CD4-positive, alpha-beta memory T cell (primary cell): ENCODE data around the gene SLC22A17. TPM values are rescaled to one million over a fixed set of nuclear protein-coding genes. Genes with fewer than 3 reads are reported as not detected.
"Not testable (repeated sequence)": the region's sequence is repeated elsewhere in the genome, so short reads cannot be mapped to it uniquely, and the experiment has no call there.

Experiments used
- CTCF ChIA-PET: fragments of 350-600 bp; sonication (Branson Sonifier 250); formaldehyde crosslinking; loops from one replicate; lab custom pipeline; 2021; ENCODE audit warnings: inconsistent platforms; ENCODE audit not compliant: partially characterized antibody; lab: Charles Lee
- POLR2A ChIA-PET: fragments of 350-600 bp; sonication (Branson Sonifier 250); formaldehyde crosslinking; loops from one replicate; lab custom pipeline; 2021; ENCODE audit not compliant: partially characterized antibody; lab: Charles Lee
- DNase-seq, 5 donors: peaks; one replicate each; pipeline versions ENCODE4 v3.0.0 to v3.0.0-alpha.2; 2020 to 2022; ENCODE audit warnings: mixed read lengths in 1 of 5
- H3K27ac ChIP-seq: one replicate; pipeline ENCODE4 v1.7.0; 2013; ENCODE audit warnings: low read depth, low read length
- H3K27me3 ChIP-seq: 2 replicates; pipeline ENCODE4 v1.7.0; 2013; ENCODE audit warnings: mild to moderate bottlenecking, low read length, moderate library complexity; ENCODE audit not compliant: insufficient read depth
- H3K36me3 ChIP-seq: 2 replicates; pipeline ENCODE4 v1.7.0; 2013; ENCODE audit warnings: mild to moderate bottlenecking, low read length, moderate library complexity; ENCODE audit not compliant: insufficient read depth
- H3K4me1 ChIP-seq: 2 replicates; pipeline ENCODE4 v1.7.0; 2013; ENCODE audit warnings: mild to moderate bottlenecking, low read length, moderate library complexity; ENCODE audit not compliant: insufficient read depth
- H3K4me3 ChIP-seq, 2 donors: one replicate each; pipeline ENCODE4 v1.7.0; 2013; ENCODE audit warnings: low read length in 2 of 2, mild to moderate bottlenecking in 1 of 2
- H3K9me3 ChIP-seq, 2 donors: one replicate each; pipeline ENCODE4 v1.7.0; 2013; ENCODE audit warnings: low read length in 2 of 2, control low read depth in 1 of 2; ENCODE audit not compliant: control insufficient read depth in 1 of 2
- H3K27ac Mint-ChIP-seq, 7 donors: one replicate each; pipeline ENCODE4 v1.8.0; 2020 to 2021; ENCODE audit warnings: mixed read lengths in 7 of 7, mild to moderate bottlenecking in 6 of 7, inconsistent platforms in 3 of 7, moderate library complexity in 3 of 7
- H3K27me3 Mint-ChIP-seq, 2 donors: one replicate each; pipeline ENCODE4 v1.8.0; 2020 to 2021; ENCODE audit warnings: mixed read lengths in 2 of 2
- H3K36me3 Mint-ChIP-seq, 2 donors: one replicate each; pipeline ENCODE4 v1.8.0; 2020 to 2021; ENCODE audit warnings: mixed read lengths in 2 of 2, inconsistent platforms in 1 of 2, mild to moderate bottlenecking in 1 of 2
- H3K4me1 Mint-ChIP-seq, 4 donors: one replicate each; pipeline ENCODE4 v1.8.0; 2020 to 2021; ENCODE audit warnings: mixed read lengths in 4 of 4, mild to moderate bottlenecking in 1 of 4
- H3K4me3 Mint-ChIP-seq, 8 donors: one replicate each; pipeline ENCODE4 v1.8.0; 2020 to 2021; ENCODE audit warnings: mixed read lengths in 8 of 8, mild to moderate bottlenecking in 7 of 8, moderate library complexity in 6 of 8, inconsistent platforms in 3 of 8
- H3K9me3 Mint-ChIP-seq, 8 donors: one replicate each; pipeline ENCODE4 v1.8.0; 2020 to 2021; ENCODE audit warnings: mixed read lengths in 8 of 8, mild to moderate bottlenecking in 5 of 8, inconsistent platforms in 3 of 8, moderate library complexity in 1 of 8
- intact Hi-C: fragments of 100-400 bp; cut with micrococcal nuclease; formaldehyde crosslinking; loops from one replicate; pipeline ENCODE4 v1.15.1; 2023
- polyA plus RNA-seq, 2 donors: library from polyadenylated mRNA; unstranded; fragments of 300-500 nt; fragmentation: Illumina TruSeq; gene quantifications; one replicate each; pipeline ENCODE4 v1.2.3, GENCODE V29; 2021
- total RNA-seq, 2 experiments: library from RNA; stranded (reverse); gene quantifications; one replicate each; pipeline ENCODE4 v1.2.3, GENCODE V29; 2021

The SLC22A17 gene
- total and polyA plus RNA-seq, 4 experiments from 2014 or later = 2.9 to 21.1 (median 11.9) TPM

GRCh38 chr14:23386266-23386657 lies 33.6 kb upstream of the SLC22A17 start:
- CTCF ChIA-PET = not testable (repeated sequence)

GRCh38 chr14:23385642-23386265 lies 33.1 kb upstream of the SLC22A17 start:
- ChIA-PET POLR2A (no interaction called here), CTCF (interaction anchor here (1.3 kb wide), 1 partner anchor 59 kb away, joined by 3 read pairs; no protein-coding TSS in a partner anchor)
- H3K27me3 Mint-ChIP-seq = peaks cover 4 to 21% of the 10 kb centered on the region in 2 donors
- no peaks in the 10 kb centered on the region for H3K36me3 Mint-ChIP-seq
- Histone ChIP-seq H3K4me1 (no peaks in the 10 kb centered on the region), H3K36me3 (no peaks in the 10 kb centered on the region), H3K9me3 (no peaks in the 10 kb centered on the region), H3K27me3 (no peaks in the 10 kb centered on the region), H3K27ac (no peak overlapping the region), H3K4me3 (no peak overlapping the region)
- H3K9me3 Mint-ChIP-seq = no peaks in the 10 kb centered on the region
- H3K4me3 Mint-ChIP-seq = no peak overlapping the region
- intact Hi-C loops = no loop called here
- no peak for DNase-seq
- no peaks in the 10 kb centered on the region for H3K4me1 Mint-ChIP-seq
- no peak overlapping the region for H3K27ac Mint-ChIP-seq

More at GRCh38 chr14:23386266-23386657, 33.6 kb upstream of the SLC22A17 start:
- H3K27ac ChIP-seq, H3K27me3 ChIP-seq, H3K4me3 ChIP-seq, POLR2A ChIA-PET, H3K4me3 Mint-ChIP-seq, H3K27ac Mint-ChIP-seq, H3K9me3 ChIP-seq, H3K9me3 Mint-ChIP-seq, intact Hi-C loops, H3K36me3 ChIP-seq, H3K36me3 Mint-ChIP-seq, DNase-seq, H3K4me1 Mint-ChIP-seq, H3K4me1 ChIP-seq: not testable (repeated sequence)
- peaks cover 3 to 21% of the 10 kb centered on the region in 2 donors for H3K27me3 Mint-ChIP-seq

GRCh38 chr14:23385244-23385641 lies 32.6 kb upstream of the SLC22A17 start:
- Histone ChIP-seq H3K4me1 (no peaks in the 10 kb centered on the region), H3K4me3 (no peak overlapping the region), H3K27me3 (no peaks in the 10 kb centered on the region), H3K27ac (no peak overlapping the region), H3K36me3 (no peaks in the 10 kb centered on the region), H3K9me3 (no peaks in the 10 kb centered on the region)
- no peaks in the 10 kb centered on the region for H3K9me3 Mint-ChIP-seq
- peaks cover 5 to 21% of the 10 kb centered on the region in 2 donors for H3K27me3 Mint-ChIP-seq
- CTCF ChIA-PET = interaction anchor here (1.3 to 4.2 kb wide), 2 partner anchors 59 to 122 kb away, joined by 3 to 20 read pairs; no protein-coding TSS in a partner anchor
- POLR2A ChIA-PET = no interaction called here
- H3K4me3 Mint-ChIP-seq = no peak overlapping the region
- H3K27ac Mint-ChIP-seq = no peak overlapping the region
- H3K4me1 Mint-ChIP-seq = no peaks in the 10 kb centered on the region
- DNase-seq = no peak
- intact Hi-C loops = no loop called here
- no peaks in the 10 kb centered on the region for H3K36me3 Mint-ChIP-seq

GRCh38 chr14:23384364-23385080 lies 31.8 kb upstream of the SLC22A17 start:
- POLR2A ChIA-PET = no interaction called here
- H3K9me3 Mint-ChIP-seq = no peaks in the 10 kb centered on the region
- CTCF ChIA-PET = interaction anchor here (1.3 to 4.2 kb wide), 2 partner anchors 58 to 121 kb away, joined by 3 to 20 read pairs; no protein-coding TSS in a partner anchor

GRCh38 chr14:23382731-23383440 lies 30.2 kb upstream of the SLC22A17 start:
- H3K27ac Mint-ChIP-seq = no peak overlapping the region
- H3K27ac ChIP-seq = no peak overlapping the region
- no peak for DNase-seq
- ChIA-PET POLR2A (no interaction called here), CTCF (interaction anchor here (0.6 to 4.2 kb wide), 7 partner anchors 11 to 262 kb away, joined by 3 to 27 read pairs (median 6); partner anchors contain the start of gene IL25)
- no peaks in the 10 kb centered on the region for H3K4me1 ChIP-seq
- intact Hi-C loops = no loop called here
- no peak overlapping the region for H3K4me3 Mint-ChIP-seq
- no peaks in the 10 kb centered on the region for H3K36me3 ChIP-seq
- H3K27me3 ChIP-seq = no peaks in the 10 kb centered on the region
- H3K27me3 Mint-ChIP-seq = peaks cover 7 to 16% of the 10 kb centered on the region in 2 donors
- no peaks in the 10 kb centered on the region for H3K9me3 Mint-ChIP-seq
- no peak overlapping the region for H3K4me3 ChIP-seq
- no peaks in the 10 kb centered on the region for H3K36me3 Mint-ChIP-seq
- no peaks in the 10 kb centered on the region for H3K4me1 Mint-ChIP-seq
- no peaks in the 10 kb centered on the region for H3K9me3 ChIP-seq

More at GRCh38 chr14:23384364-23385080, 31.8 kb upstream of the SLC22A17 start:
- no peaks in the 10 kb centered on the region for H3K4me1 Mint-ChIP-seq
- no peak overlapping the region for H3K4me3 Mint-ChIP-seq
- peak overlapping the region in 1 of 7 donors; percentile 66 for H3K27ac Mint-ChIP-seq
- H3K9me3 ChIP-seq = no peaks in the 10 kb centered on the region
- H3K4me1 ChIP-seq = no peaks in the 10 kb centered on the region
- H3K4me3 ChIP-seq = no peak overlapping the region
- no peaks in the 10 kb centered on the region for H3K36me3 Mint-ChIP-seq
- no peaks in the 10 kb centered on the region for H3K27me3 ChIP-seq
- H3K27me3 Mint-ChIP-seq = peaks cover 7 to 20% of the 10 kb centered on the region in 2 donors
- no peak for DNase-seq
- intact Hi-C loops = no loop called here
- H3K36me3 ChIP-seq = no peaks in the 10 kb centered on the region
- H3K27ac ChIP-seq = no peak overlapping the region

GRCh38 chr14:23382276-23382675 lies 29.6 kb upstream of the SLC22A17 start:
- DNase-seq = no peak
- no peak overlapping the region for H3K27ac Mint-ChIP-seq
- H3K4me1 Mint-ChIP-seq = no peaks in the 10 kb centered on the region
- no peaks in the 10 kb centered on the region for H3K9me3 Mint-ChIP-seq
- POLR2A ChIA-PET = no interaction called here
- Histone ChIP-seq H3K9me3 (no peaks in the 10 kb centered on the region), H3K27ac (no peak overlapping the region), H3K4me3 (no peak overlapping the region), H3K36me3 (no peaks in the 10 kb centered on the region), H3K4me1 (no peaks in the 10 kb centered on the region), H3K27me3 (no peaks in the 10 kb centered on the region)
- intact Hi-C loops = no loop called here
- no peak overlapping the region for H3K4me3 Mint-ChIP-seq
- no peaks in the 10 kb centered on the region for H3K36me3 Mint-ChIP-seq
- peaks cover 7 to 16% of the 10 kb centered on the region in 2 donors for H3K27me3 Mint-ChIP-seq
- CTCF ChIA-PET = interaction anchor here (0.6 to 4.2 kb wide), 7 partner anchors 10 to 261 kb away, joined by 3 to 27 read pairs (median 6); partner anchors contain the start of gene IL25

- H3K27me3 ChIP-seq = no peaks in the 10 kb centered on the region
- Mint-ChIP-seq H3K4me1 (no peaks in the 10 kb centered on the region), H3K27ac (peak overlapping the region in 1 of 7 donors; percentile 58), H3K36me3 (no peaks in the 10 kb centered on the region), H3K27me3 (peaks cover 7 to 16% of the 10 kb centered on the region in 2 donors), H3K9me3 (no peaks in the 10 kb centered on the region), H3K4me3 (no peak overlapping the region)
- ChIA-PET POLR2A (no interaction called here), CTCF (interaction anchor here (1.5 to 4.2 kb wide), 6 partner anchors 12 to 261 kb away, joined by 4 to 27 read pairs (median 9); no protein-coding TSS in a partner anchor)
- intact Hi-C loops = loop anchor here (2.0 kb wide), 1 partner anchor 313 kb away; no protein-coding TSS in a partner anchor
- H3K9me3 ChIP-seq = no peaks in the 10 kb centered on the region
- no peak overlapping the region for H3K4me3 ChIP-seq
- DNase-seq = no peak
- no peaks in the 10 kb centered on the region for H3K36me3 ChIP-seq
- H3K4me1 ChIP-seq = no peaks in the 10 kb centered on the region
- no peak overlapping the region for H3K27ac ChIP-seq
These were observed 29.2 kb upstream of the SLC22A17 start for GRCh38 chr14:23381871-23382270.
